NCI-H460 (cell line): Measurements from ENCODE around the gene TTYH3. TPM values are rescaled to one million over a fixed set of nuclear protein-coding genes. Genes with fewer than 3 reads are reported as not detected.

Experiments used
- DNase-seq: peaks from one replicate; pipeline ENCODE4 v3.0.0-alpha.2; 2016; ENCODE audit warnings: low read depth; ENCODE audit errors: extremely low read depth
- total RNA-seq: library from RNA; depleted of rRNA; stranded (reverse); fragments of >200 nt; shearing (Covaris generic); gene quantifications from 2 replicates; pipeline ENCODE4 v1.2.3, GENCODE V29; 2014

Gene TTYH3
- total RNA-seq, 1 experiment from 2014 or later = 6.0 TPM

- DNase-seq = no peak
These were observed 1.1 kb downstream of the TTYH3 start for GRCh38 chr7:2632733-2633537.

GRCh38 chr7:2633538-2634266, 1.9 kb downstream of the TTYH3 start:
- no peak for DNase-seq

- no peak for DNase-seq
These were observed 2.7 kb downstream of the TTYH3 start for GRCh38 chr7:2634267-2635145.

- no peak for DNase-seq
These were observed 3.4 kb downstream of the TTYH3 start for GRCh38 chr7:2635148-2635668.

GRCh38 chr7:2635810-2636701, 4.3 kb downstream of the TTYH3 start:
- DNase-seq = no peak

GRCh38 chr7:2637066-2637471, 5.3 kb downstream of the TTYH3 start:
- DNase-seq = no peak

GRCh38 chr7:2637505-2638223, 5.9 kb downstream of the TTYH3 start:
- DNase-seq = no peak

- no peak for DNase-seq
These were observed 6.6 kb downstream of the TTYH3 start for GRCh38 chr7:2638224-2638991.

GRCh38 chr7:2639181-2639681, 7.4 kb downstream of the TTYH3 start:
- DNase-seq = no peak

GRCh38 chr7:2639695-2640481, 8.1 kb downstream of the TTYH3 start:
- no peak for DNase-seq

- no peak for DNase-seq
These were observed 8.7 kb downstream of the TTYH3 start for GRCh38 chr7:2640482-2640830.

GRCh38 chr7:2640846-2641316, 9.1 kb downstream of the TTYH3 start:
- no peak for DNase-seq

GRCh38 chr7:2641406-2642393, 9.9 kb downstream of the TTYH3 start:
- no peak for DNase-seq

GRCh38 chr7:2643386-2644219, 11.8 kb downstream of the TTYH3 start:
- no peak for DNase-seq

- no peak for DNase-seq
These were observed 12.4 kb downstream of the TTYH3 start for GRCh38 chr7:2644220-2644561.
